Common myeloid progenitor, CD34-positive (primary cell): ENCODE measurements around the gene HOGA1.
"Not testable (repeated sequence)": the region's sequence is repeated elsewhere in the genome, so short reads cannot be mapped to it uniquely, and the experiment has no call there.

Experiments used
- CTCF ChIA-PET: fragments of 350-600 bp; sonication (Branson Sonifier 250); formaldehyde crosslinking; loops from one replicate; lab custom pipeline; 2021; ENCODE audit warnings: antibody characterized with exemption; lab: Charles Lee
- POLR2A ChIA-PET: fragments of 350-600 bp; sonication (Branson Sonifier 250); formaldehyde crosslinking; loops from one replicate; lab custom pipeline; 2021; ENCODE audit warnings: antibody characterized with exemption; lab: Charles Lee
- DNase-seq, 3 donors: peaks; one replicate each; pipeline versions ENCODE4 v3.0.0 to v3.0.0-alpha.2; 2013
- H3K27ac ChIP-seq, 2 experiments: 1 replicate in 1 of 2; 2 replicates in 1 of 2; pipeline ENCODE4 v1.7.0; 2013; ENCODE audit warnings: inconsistent platforms in 2 of 2, low read length in 2 of 2, mild to moderate bottlenecking in 2 of 2, low read depth in 1 of 2, moderate library complexity in 1 of 2; ENCODE audit not compliant: severe bottlenecking in 2 of 2, insufficient read depth in 1 of 2, poor library complexity in 1 of 2
- H3K27me3 ChIP-seq, 5 experiments: replicated peaks in 2 of 5; 1 replicate in 3 of 5; 2 replicates in 2 of 5; pipeline versions ENCODE4 v1.6.1 to v1.7.0; 2013; ENCODE audit warnings: low read length in 4 of 5, mild to moderate bottlenecking in 2 of 5, moderate library complexity in 2 of 5, inconsistent platforms in 1 of 5; ENCODE audit not compliant: insufficient read depth in 5 of 5, control insufficient read depth in 4 of 5
- H3K36me3 ChIP-seq, 4 experiments: 1 replicate in 2 of 4; 2 replicates in 2 of 4; pipeline versions ENCODE4 v1.6.1 to v1.7.0; 2013; ENCODE audit warnings: low read length in 3 of 4, control low read depth in 1 of 4, mild to moderate bottlenecking in 1 of 4; ENCODE audit not compliant: control insufficient read depth in 4 of 4, insufficient read depth in 4 of 4
- H3K4me1 ChIP-seq, 4 experiments: 1 replicate in 3 of 4; 2 replicates in 1 of 4; pipeline versions ENCODE4 v1.6.1 to v1.7.1; 2013; ENCODE audit warnings: low read length in 3 of 4, mild to moderate bottlenecking in 3 of 4, control low read depth in 1 of 4, inconsistent platforms in 1 of 4, moderate library complexity in 1 of 4; ENCODE audit not compliant: control insufficient read depth in 4 of 4, insufficient read depth in 4 of 4; ENCODE audit errors: control extremely low read depth in 1 of 4
- H3K4me3 ChIP-seq, 7 experiments: 1 replicate in 4 of 7; 2 replicates in 3 of 7; pipeline versions ENCODE4 v1.5.1 to v1.7.0; 2013; ENCODE audit warnings: mild to moderate bottlenecking in 7 of 7, low read length in 6 of 7, moderate library complexity in 6 of 7, inconsistent platforms in 2 of 7, low read depth in 2 of 7, control low read depth in 1 of 7; ENCODE audit not compliant: insufficient read depth in 4 of 7, control insufficient read depth in 1 of 7; ENCODE audit errors: extremely low read depth in 1 of 7
- H3K9me3 ChIP-seq, 5 experiments: 1 replicate in 4 of 5; 2 replicates in 1 of 5; pipeline versions ENCODE4 v1.6.1 to v1.7.1; 2013; ENCODE audit warnings: low read length in 4 of 5, mild to moderate bottlenecking in 2 of 5, inconsistent platforms in 1 of 5, low read depth in 1 of 5, moderate library complexity in 1 of 5; ENCODE audit not compliant: control insufficient read depth in 4 of 5, insufficient read depth in 2 of 5; ENCODE audit errors: control extremely low read depth in 1 of 5
- WGBS: methylation state at CpG from one replicate; pipeline ENCODE4 v1.1.5; 2013; ENCODE audit not compliant: insufficient coverage; 5-methylcytosine and 5-hydroxymethylcytosine counted together

Gene HOGA1

DNA sequence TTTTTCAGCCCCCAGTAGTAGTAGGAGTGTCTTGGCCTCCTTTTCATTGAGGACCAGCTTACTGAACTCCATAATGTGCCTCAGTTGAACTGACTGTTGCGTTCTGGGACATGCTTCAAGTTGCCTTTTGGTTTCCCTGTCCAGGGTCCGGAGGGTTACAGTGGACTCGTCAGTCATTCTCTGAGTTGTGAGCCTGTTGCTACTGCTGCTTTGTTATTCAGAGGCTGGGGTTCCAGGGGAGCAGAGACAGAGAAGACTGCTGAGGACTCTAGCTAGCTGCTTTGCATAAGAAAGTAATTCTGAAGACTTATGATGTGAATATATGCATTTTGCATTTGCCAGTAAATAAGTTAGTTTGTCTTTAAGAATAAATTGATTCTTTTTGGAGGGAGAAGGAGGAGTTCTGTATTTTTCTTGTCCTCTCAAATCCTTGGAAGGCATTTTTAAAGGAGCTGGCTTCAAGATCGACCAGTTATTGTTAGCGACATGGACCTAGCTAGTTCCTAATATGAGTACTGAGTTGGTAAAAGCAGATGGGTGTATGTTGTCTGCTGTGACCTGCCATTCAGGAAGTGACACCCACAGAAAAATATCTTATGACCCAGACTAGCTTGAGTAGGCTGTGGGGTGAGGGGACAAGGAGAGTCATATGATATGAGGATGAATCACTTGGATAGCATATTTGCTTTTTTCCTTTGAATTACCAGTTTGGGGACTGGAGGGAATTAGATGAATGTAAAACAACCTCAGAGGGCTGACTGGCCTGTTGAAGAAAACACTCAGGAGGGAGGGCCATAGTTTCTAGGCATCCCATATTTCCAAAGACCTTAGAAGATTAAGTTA lies 64.6 kb downstream of the HOGA1 start:
- Histone ChIP-seq H3K27me3 (no peaks in the 10 kb centered on the region), H3K4me1 (peaks cover 0 to 18% (median 2%) of the 10 kb centered on the region in 4 experiments), H3K4me3 (no peak overlapping the region), H3K27ac (peak overlapping the region in 1 of 2 experiments; percentile 55), H3K9me3 (no peaks in the 10 kb centered on the region), H3K36me3 (peaks cover 8 to 32% (median 20%) of the 10 kb centered on the region in 4 experiments)
- WGBS, result 98% methylated on average over 5 of the region's 5 CpGs
- peak; percentile 22 to 70 (median 53) for DNase-seq
- CTCF ChIA-PET, result interaction anchor here (1.0 to 2.0 kb wide), 3 partner anchors 29 to 84 kb away, joined by 3 to 5 read pairs (median 3); no protein-coding TSS in a partner anchor
- POLR2A ChIA-PET, result no interaction called here

DNA sequence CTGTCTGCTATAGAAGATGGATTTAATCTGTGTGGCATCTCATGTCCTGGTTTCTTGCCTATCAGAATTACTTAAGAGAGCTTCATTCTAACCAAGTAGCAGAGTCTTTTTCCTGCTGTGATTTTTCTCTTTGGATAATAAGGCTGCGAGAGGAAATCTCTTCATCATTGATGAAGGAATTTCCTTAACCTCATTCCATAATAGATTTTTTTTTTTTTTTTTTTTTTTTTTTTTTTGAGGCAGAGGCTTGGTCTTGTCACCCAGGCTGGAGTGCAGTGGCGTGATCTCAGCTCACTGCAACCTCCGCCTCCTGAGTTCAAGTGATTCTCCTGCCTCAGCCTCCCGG lies 65.2 kb downstream of the HOGA1 start:
- CTCF ChIA-PET, result interaction anchor here (1.0 to 2.0 kb wide), 3 partner anchors 28 to 83 kb away, joined by 3 to 5 read pairs (median 3); no protein-coding TSS in a partner anchor
- H3K27me3 ChIP-seq, H3K9me3 ChIP-seq, POLR2A ChIA-PET, H3K27ac ChIP-seq, H3K4me3 ChIP-seq, DNase-seq: not testable (repeated sequence)
- peaks cover 8 to 29% (median 21%) of the 10 kb centered on the region in 4 experiments for H3K36me3 ChIP-seq
- H3K4me1 ChIP-seq, result peaks cover 0 to 18% (median 2%) of the 10 kb centered on the region in 4 experiments
- WGBS, result no CpG with 5 or more reads among the region's 4 CpGs

DNA sequence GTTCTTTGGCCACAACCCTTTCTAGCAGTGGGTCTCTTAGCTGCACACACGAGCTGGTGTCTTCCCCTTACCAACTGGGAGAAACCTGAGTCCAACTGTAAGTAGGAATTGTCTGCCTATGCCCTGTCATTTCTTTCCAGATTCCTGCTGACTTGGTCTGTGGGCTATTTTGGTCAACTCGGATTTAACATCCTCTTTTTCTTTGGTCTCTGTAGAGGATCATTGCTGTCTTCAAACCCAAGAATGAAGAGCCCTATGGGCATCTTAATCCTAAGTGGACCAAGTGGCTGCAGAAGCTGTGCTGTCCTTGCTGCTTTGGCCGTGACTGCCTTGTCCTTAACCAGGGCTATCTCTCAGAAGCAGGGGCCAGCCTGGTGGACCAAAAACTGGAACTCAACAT lies 66.5 kb downstream of the HOGA1 start:
- no peak for DNase-seq
- Histone ChIP-seq H3K4me3 (no peak overlapping the region), H3K27me3 (no peaks in the 10 kb centered on the region), H3K27ac (no peak overlapping the region), H3K4me1 (peaks cover 0 to 18% (median 2%) of the 10 kb centered on the region in 4 experiments), H3K9me3 (no peaks in the 10 kb centered on the region), H3K36me3 (peaks cover 6 to 25% (median 19%) of the 10 kb centered on the region in 4 experiments)
- POLR2A ChIA-PET, result no interaction called here
- CTCF ChIA-PET, result interaction anchor here (1.1 kb wide), 1 partner anchor 17 kb away, joined by 4 read pairs; no protein-coding TSS in a partner anchor
- WGBS, result 95% methylated on average over 3 of the region's 3 CpGs

DNA sequence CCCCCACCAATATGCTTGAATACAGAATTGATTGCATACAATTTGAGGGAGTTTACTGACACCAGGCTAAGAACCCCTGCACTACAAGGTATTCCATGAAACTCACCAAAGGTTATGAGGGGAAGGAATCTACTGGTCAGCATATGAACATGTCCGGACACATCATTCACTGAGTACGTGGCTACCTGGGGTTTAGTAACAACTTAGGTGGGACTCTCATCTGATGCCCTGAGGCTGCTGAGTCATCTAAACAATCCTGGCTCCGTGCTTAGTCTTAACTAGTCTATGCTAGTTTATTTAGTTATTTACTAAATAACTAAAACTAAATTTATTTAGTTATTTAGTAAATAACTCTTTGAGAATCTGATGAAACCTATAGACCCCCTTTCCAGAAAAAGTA lies 67.6 kb downstream of the HOGA1 start:
- Histone ChIP-seq H3K27ac (no peak overlapping the region), H3K36me3 (peaks cover 6 to 35% (median 21%) of the 10 kb centered on the region in 4 experiments), H3K9me3 (no peaks in the 10 kb centered on the region), H3K27me3 (no peaks in the 10 kb centered on the region), H3K4me1 (peaks cover 0 to 18% (median 2%) of the 10 kb centered on the region in 4 experiments), H3K4me3 (no peak overlapping the region)
- ChIA-PET CTCF (interaction anchor here (1.1 kb wide), 1 partner anchor 16 kb away, joined by 4 read pairs; no protein-coding TSS in a partner anchor), POLR2A (no interaction called here)
- no peak for DNase-seq
- no CpG with 5 or more reads among the region's 3 CpGs for WGBS

DNA sequence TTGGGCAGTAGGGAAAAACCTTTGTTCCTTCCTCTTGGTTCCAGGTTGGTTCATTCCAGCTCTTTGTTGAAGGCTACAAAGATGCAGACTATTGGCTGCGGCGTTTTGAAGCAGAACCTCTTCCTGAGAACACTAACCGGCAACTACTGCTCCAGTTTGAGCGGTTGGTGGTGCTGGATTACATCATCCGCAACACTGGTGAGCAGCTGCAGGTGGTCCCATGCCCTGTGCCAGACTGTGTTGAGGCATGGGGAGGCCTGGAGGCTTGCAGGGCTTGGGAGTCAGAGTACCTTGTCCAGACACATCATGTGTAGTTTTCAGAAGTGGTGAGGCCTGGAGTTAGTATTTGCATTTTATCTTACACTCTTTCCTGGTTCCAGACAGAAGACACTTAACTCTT lies 72.6 kb downstream of the HOGA1 start:
- H3K4me1 ChIP-seq, result peaks cover 0 to 5% (median 0%) of the 10 kb centered on the region in 4 experiments
- H3K4me3 ChIP-seq, result no peak overlapping the region
- no peak overlapping the region for H3K27ac ChIP-seq
- no peaks in the 10 kb centered on the region for H3K27me3 ChIP-seq
- CTCF ChIA-PET, result no interaction called here
- 100% methylated on average over 1 of the region's 5 CpGs for WGBS
- H3K9me3 ChIP-seq, result no peaks in the 10 kb centered on the region
- DNase-seq, result no peak
- H3K36me3 ChIP-seq, result peaks cover 2 to 30% (median 12%) of the 10 kb centered on the region in 4 experiments
- POLR2A ChIA-PET, result no interaction called here

DNA sequence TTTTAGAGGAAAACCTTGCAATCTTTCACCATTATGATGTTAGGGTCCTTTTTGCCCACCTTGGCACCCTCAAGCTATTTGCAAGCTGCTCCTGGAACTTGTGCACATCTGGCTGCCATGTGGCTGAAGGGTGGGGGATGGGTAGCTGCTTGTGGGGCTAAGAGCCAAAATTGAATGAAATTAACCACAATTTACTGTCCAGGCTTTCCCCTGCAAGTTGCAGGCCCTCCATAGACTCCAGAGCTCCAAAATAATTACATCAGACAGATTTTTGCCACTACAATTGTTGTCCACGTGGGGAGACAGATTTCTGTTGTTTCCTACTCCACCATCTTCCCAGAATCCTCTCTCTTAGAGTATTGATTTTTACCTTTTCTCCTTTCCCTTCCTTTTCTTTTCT lies 75.4 kb downstream of the HOGA1 start:
- CTCF ChIA-PET, result interaction anchor here (1.5 to 1.6 kb wide), 2 partner anchors 42 to 201 kb away, joined by 3 to 6 read pairs; no protein-coding TSS in a partner anchor

More for the DNA sequence above, 75.4 kb downstream of the HOGA1 start:
- no peak overlapping the region for H3K27ac ChIP-seq
- peaks cover 0 to 3% (median 0%) of the 10 kb centered on the region in 4 experiments for H3K4me1 ChIP-seq
- no peaks in the 10 kb centered on the region for H3K9me3 ChIP-seq
- H3K27me3 ChIP-seq, result no peaks in the 10 kb centered on the region
- POLR2A ChIA-PET, result no interaction called here
- 100% methylated on average over 1 of the region's 1 CpG for WGBS
- H3K4me3 ChIP-seq, result no peak overlapping the region
- H3K36me3 ChIP-seq, result peaks cover 0 to 16% (median 8%) of the 10 kb centered on the region in 4 experiments
- DNase-seq, result no peak
